Tibial artery (tissue), 4 donors: ENCODE results near the gene SARM1.
A peak's percentile ranks its signal among the peaks of the same experiment; 100 is the strongest.

Experiments used
- DNase-seq, 2 donors: peaks; one replicate each; pipeline ENCODE4 v3.0.0-alpha.2; 2019
- H3K27ac ChIP-seq, 2 donors: fragments of 200-600 bp; sonication (generic) in 1 of 2; 1 replicate in 1 of 2; 2 replicates in 1 of 2; pipeline ENCODE4 v1.5.1; 2018 to 2019; ENCODE audit warnings: mild to moderate bottlenecking in 1 of 2
- H3K27me3 ChIP-seq, 2 donors: fragments of 200-600 bp; sonication (generic) in 1 of 2; one replicate each; pipeline versions ENCODE4 v1.5.1 to v1.6.0; 2016 to 2019
- H3K36me3 ChIP-seq, 3 donors: fragments of 200-600 bp; sonication (generic) in 2 of 3; one replicate each; pipeline ENCODE4 v1.5.1; 2016 to 2019; ENCODE audit warnings: mild to moderate bottlenecking in 2 of 3
- H3K4me1 ChIP-seq, 4 donors: fragments of 200-600 bp; sonication (generic) in 2 of 4; 1 replicate in 3 of 4; 2 replicates in 1 of 4; pipeline ENCODE4 v1.5.1; 2016 to 2019
- H3K4me3 ChIP-seq, 2 donors: fragments of 200-600 bp; sonication (generic) in 1 of 2; 1 replicate in 1 of 2; 2 replicates in 1 of 2; pipeline ENCODE4 v1.5.1; 2018 to 2019; ENCODE audit warnings: mild to moderate bottlenecking in 2 of 2
- H3K9me3 ChIP-seq, 3 donors: fragments of 200-600 bp; sonication (generic) in 1 of 3; one replicate each; pipeline ENCODE4 v1.5.1; 2016 to 2019
- CTCF ChIP-seq, 2 experiments: fragments of 200-600 bp in 1 of 2; fragments of 450-650 bp in 1 of 2; IDR thresholded peaks; one replicate each; pipeline ENCODE4 v1.5.1; 2017 to 2019; ENCODE audit warnings: antibody characterized with exemption in 2 of 2, mild to moderate bottlenecking in 1 of 2, moderate library complexity in 1 of 2
- intact Hi-C: fragments of 100-400 bp; cut with DNase I; formaldehyde crosslinking; loops from one replicate; pipeline ENCODE4 v1.15.0; 2023; ENCODE audit warnings: low total_unique reads

The SARM1 gene

DNA sequence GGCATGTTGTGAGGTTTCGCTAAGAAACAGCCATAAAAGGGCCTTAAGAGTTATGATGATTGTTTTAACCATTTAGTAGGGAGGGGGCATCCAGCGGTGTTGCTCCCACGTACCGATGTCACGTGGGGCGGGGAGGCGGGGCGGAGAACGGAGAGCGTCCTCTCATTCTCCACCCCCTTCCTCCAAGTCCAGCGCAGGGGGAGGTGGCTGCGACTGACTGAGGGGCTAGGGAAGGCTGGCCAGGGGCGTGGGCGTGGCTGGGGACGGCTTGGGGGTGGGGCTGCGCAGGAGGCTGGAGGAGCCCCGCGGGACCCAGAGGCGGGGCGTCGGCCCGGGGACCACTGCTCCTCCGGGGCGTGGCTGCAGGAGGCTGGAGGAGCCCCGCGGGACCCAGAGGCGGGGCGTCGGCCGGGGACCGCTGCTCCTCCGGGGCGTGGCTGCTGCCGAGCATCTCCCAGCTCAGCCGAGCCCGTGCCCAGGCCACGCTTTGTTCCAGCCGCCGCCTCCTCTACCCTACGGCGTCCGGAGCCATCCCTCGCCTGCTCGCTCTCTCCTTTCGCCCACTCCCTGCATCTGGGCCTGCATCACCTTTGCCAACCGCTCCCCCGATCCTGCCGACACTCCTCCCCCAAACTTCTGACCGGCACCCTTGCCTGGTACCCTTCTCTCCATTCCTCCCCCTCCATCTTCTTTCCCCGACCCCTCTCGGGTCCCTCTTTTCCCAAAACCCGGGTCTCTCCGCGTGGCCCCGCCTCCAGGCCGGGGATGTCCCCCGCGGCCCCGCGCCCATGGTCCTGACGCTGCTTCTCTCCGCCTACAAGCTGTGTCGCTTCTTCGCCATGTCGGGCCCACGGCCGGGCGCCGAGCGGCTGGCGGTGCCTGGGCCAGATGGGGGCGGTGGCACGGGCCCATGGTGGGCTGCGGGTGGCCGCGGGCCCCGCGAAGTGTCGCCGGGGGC, at the start of gene SARM1:
Gene SARM1, plus strand, starts transcription at position 450 of the 958 bp plus-strand sequence. Its CDS starts 339 bp downstream, at position 789.
- Histone ChIP-seq H3K27ac (peak within 1 kb of the TSS; percentile 72 to 77), H3K4me3 (peak within 1 kb of the TSS; percentile 55 to 65), H3K4me1 (peaks cover 6 to 30% (median 23%) of the 10 kb centered on the region in 4 donors), H3K36me3 (peaks cover 0 to 8% (median 6%) of the 10 kb centered on the region in 3 donors), H3K9me3 (no peaks in the 10 kb centered on the region), H3K27me3 (no peaks in the 10 kb centered on the region)
- intact Hi-C loops = no loop called here
- DNase-seq = peak; percentile 73 to 91
- TF ChIP-seq CTCF (IDR thresholded peaks at IDR 0.05) = no peak

GRCh38 chr17:28324267-28324745, 47.2 kb upstream of the SARM1 start:
- Histone ChIP-seq H3K4me1 (peaks cover 0 to 11% (median 4%) of the 10 kb centered on the region in 4 donors), H3K27ac (no peak overlapping the region), H3K36me3 (peaks cover 22 to 30% (median 23%) of the 10 kb centered on the region in 3 donors), H3K4me3 (no peak overlapping the region), H3K9me3 (no peaks in the 10 kb centered on the region), H3K27me3 (no peaks in the 10 kb centered on the region)
- DNase-seq = no peak
- intact Hi-C loops = no loop called here
- no peak for TF ChIP-seq CTCF (IDR thresholded peaks at IDR 0.05)

DNA sequence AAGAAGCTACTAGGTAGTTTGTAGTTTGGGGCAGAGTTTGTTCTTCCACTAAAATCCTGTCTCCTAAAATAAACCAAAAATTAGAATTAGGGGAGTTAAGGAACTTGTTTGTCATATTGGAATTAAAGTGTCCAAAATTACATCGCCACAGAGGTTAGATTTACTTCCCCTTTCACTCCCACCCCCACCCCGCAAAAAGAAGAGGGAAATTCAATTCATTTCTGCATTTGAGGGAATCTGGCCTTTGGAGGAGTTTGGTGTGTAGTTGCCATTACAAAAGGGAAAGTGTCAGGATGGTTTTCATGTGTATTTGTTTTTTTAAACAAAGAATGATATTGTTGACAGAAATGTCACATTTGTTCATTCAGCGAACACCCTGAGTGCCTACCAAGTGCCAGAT, 46.7 kb upstream of the SARM1 start:
- no peak overlapping the region for H3K4me3 ChIP-seq
- H3K9me3 ChIP-seq = no peaks in the 10 kb centered on the region
- H3K27me3 ChIP-seq = no peaks in the 10 kb centered on the region
- no peak for DNase-seq
- intact Hi-C loops = no loop called here
- no peak for TF ChIP-seq CTCF (IDR thresholded peaks at IDR 0.05)
- H3K36me3 ChIP-seq = peaks cover 26 to 35% (median 27%) of the 10 kb centered on the region in 3 donors
- no peak overlapping the region for H3K27ac ChIP-seq
- peaks cover 0 to 6% (median 2%) of the 10 kb centered on the region in 4 donors for H3K4me1 ChIP-seq

DNA sequence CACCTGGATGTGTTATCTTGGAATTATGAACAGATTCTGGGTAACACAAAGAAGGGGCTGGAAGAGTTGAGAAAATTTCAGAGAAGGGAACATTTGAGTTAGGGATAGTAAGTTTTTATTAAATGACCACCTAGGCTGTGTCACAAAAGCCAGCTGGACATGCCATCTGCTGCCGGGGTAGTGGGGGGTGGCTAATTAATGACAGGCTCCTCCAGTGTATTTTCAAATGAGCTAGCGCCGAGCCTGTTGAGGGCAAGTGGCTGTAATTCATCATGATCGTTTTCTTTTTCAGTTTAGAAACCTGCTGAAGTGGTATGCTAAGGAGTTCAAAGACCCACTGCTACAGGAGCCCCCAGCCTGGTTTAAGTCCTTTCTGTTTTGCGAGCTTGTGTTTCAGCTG, 46.3 kb upstream of the SARM1 start:
- Histone ChIP-seq H3K27me3 (no peaks in the 10 kb centered on the region), H3K9me3 (no peaks in the 10 kb centered on the region), H3K4me3 (no peak overlapping the region), H3K36me3 (peaks cover 26 to 39% (median 29%) of the 10 kb centered on the region in 3 donors), H3K27ac (no peak overlapping the region), H3K4me1 (peaks cover 0 to 2% (median 0%) of the 10 kb centered on the region in 4 donors)
- TF ChIP-seq CTCF (IDR thresholded peaks at IDR 0.05) = no peak
- intact Hi-C loops = no loop called here
- DNase-seq = no peak

DNA sequence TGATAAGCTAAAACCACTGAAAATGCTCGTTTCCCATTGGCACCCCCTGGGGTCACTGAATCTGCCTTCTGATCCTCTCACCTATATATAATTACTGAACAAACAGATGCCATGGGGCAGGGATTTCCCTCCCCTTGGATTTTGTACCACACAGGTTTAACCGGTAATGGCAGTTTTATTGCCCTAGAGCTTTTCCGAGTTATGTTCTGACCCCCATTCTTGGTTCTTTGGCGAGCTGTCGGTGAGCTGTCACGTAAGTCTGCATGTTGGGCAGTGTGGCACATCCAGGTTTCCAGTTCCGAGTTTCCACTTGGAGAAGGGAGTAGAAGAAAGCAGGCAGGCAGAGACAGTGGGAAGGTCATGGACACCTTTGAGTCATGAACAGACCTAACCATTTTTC, 45.4 kb upstream of the SARM1 start:
- Histone ChIP-seq H3K27me3 (no peaks in the 10 kb centered on the region), H3K4me1 (no peaks in the 10 kb centered on the region), H3K27ac (no peak overlapping the region), H3K4me3 (no peak overlapping the region), H3K9me3 (no peaks in the 10 kb centered on the region), H3K36me3 (peaks cover 26 to 48% (median 36%) of the 10 kb centered on the region in 3 donors)
- DNase-seq = no peak
- TF ChIP-seq CTCF (IDR thresholded peaks at IDR 0.05) = no peak
- intact Hi-C loops = no loop called here
